WI38 (cell line): ENCODE measurements around the gene KRT40.

ENCODE experiments used
- H3K4me3 ChIP-seq: 2 replicates; pipeline ENCODE4 v1.5.1; 2011; ENCODE audit warnings: low read depth, mild to moderate bottlenecking, control low read depth, low read length
- CTCF ChIP-seq: IDR thresholded peaks from 2 replicates; pipeline ENCODE4 v1.5.1; 2012; ENCODE audit warnings: low read depth, mild to moderate bottlenecking, control low read depth, low read length

KRT40 gene

GRCh38 chr17:40996829-40997228 is 12.7 kb upstream of the KRT40 start:
- no peak overlapping the region for H3K4me3 ChIP-seq
- no peak for TF ChIP-seq CTCF

GRCh38 chr17:40995116-40995515 is 11.0 kb upstream of the KRT40 start:
- TF ChIP-seq CTCF = no peak
- H3K4me3 ChIP-seq = no peak overlapping the region

GRCh38 chr17:40993839-40994238 is 9.7 kb upstream of the KRT40 start, which contains the start of gene KRTAP3-3:
KRTAP3-3 (minus strand) TSS chr17:40994164; CDS start chr17:40994097, 67 bp downstream.
- no peak for TF ChIP-seq CTCF
- H3K4me3 ChIP-seq = no peak within 1 kb of the TSS

- no peak overlapping the region for H3K4me3 ChIP-seq
- no peak for TF ChIP-seq CTCF
Measured at GRCh38 chr17:40993084-40993483, 9.0 kb upstream of the KRT40 start.

GRCh38 chr17:40992666-40993065 is 8.5 kb upstream of the KRT40 start:
- no peak overlapping the region for H3K4me3 ChIP-seq
- TF ChIP-seq CTCF = no peak

- TF ChIP-seq CTCF = no peak
- no peak overlapping the region for H3K4me3 ChIP-seq
Measured at GRCh38 chr17:40986920-40987319, 2.8 kb upstream of the KRT40 start.

- no peak overlapping the region for H3K4me3 ChIP-seq
- TF ChIP-seq CTCF = no peak
Measured at GRCh38 chr17:40981115-40981514, 3.0 kb downstream of the KRT40 start.
